Thyroid gland (tissue), 4 donors: ENCODE data around the gene PRKX. TPM values are rescaled to one million over a fixed set of nuclear protein-coding genes. Genes with fewer than 3 reads are reported as not detected.
"Not testable (repeated sequence)": the region's sequence is repeated elsewhere in the genome, so short reads cannot be mapped to it uniquely, and the experiment has no call there.

ENCODE experiments used
- DNase-seq, 2 donors: peaks; one replicate each; pipeline ENCODE4 v3.0.0-alpha.2; 2019
- H3K27ac ChIP-seq, 3 donors: fragments of 200-600 bp; sonication (generic); 1 replicate in 2 of 3; 2 replicates in 1 of 3; pipeline ENCODE4 v1.5.1; 2016 to 2019; ENCODE audit warnings: mild to moderate bottlenecking in 1 of 3, moderate library complexity in 1 of 3
- H3K27me3 ChIP-seq: fragments of 200-600 bp; sonication (generic); one replicate; pipeline ENCODE4 v1.5.1; 2019
- H3K36me3 ChIP-seq, 2 donors: fragments of 200-600 bp; sonication (generic); one replicate each; pipeline ENCODE4 v1.5.1; 2016 to 2019
- H3K4me1 ChIP-seq, 2 donors: fragments of 200-600 bp; sonication (generic); one replicate each; pipeline ENCODE4 v1.5.1; 2017 to 2019
- H3K4me3 ChIP-seq, 3 donors: fragments of 200-600 bp; sonication (generic); replicated peaks in 1 of 3; 1 replicate in 2 of 3; 2 replicates in 1 of 3; pipeline ENCODE4 v1.5.1; 2016; ENCODE audit warnings: mild to moderate bottlenecking in 1 of 3
- H3K9me3 ChIP-seq: fragments of 200-600 bp; sonication (generic); one replicate; pipeline ENCODE4 v1.5.1; 2017
- POLR2A ChIP-seq, 2 donors: fragments of 450-650 bp; IDR thresholded peaks; one replicate each; pipeline ENCODE4 v1.6.1; 2017; ENCODE audit warnings: antibody characterized with exemption in 2 of 2, mild to moderate bottlenecking in 2 of 2, moderate library complexity in 1 of 2
- WGBS, 2 donors: methylation state at CpG; one replicate each; pipeline ENCODE4 v1.1.5; 2017; 5-methylcytosine and 5-hydroxymethylcytosine counted together
- intact Hi-C: fragments of 100-400 bp; cut with DNase I; formaldehyde crosslinking; loops from one replicate; pipeline ENCODE4 v1.15.1; 2023
- total RNA-seq, 4 donors: library from RNA; depleted of rRNA; stranded (reverse); fragments of >200 nt; gene quantifications; one replicate each; pipeline ENCODE4 v1.2.3, GENCODE V29; 2016
- TF ChIP-seq, protein P1 (sequence below), 6 experiments: fragments of 200-600 bp in 3 of 6; fragments of 450-650 bp in 3 of 6; sonication (generic) in 3 of 6; IDR thresholded peaks; one replicate each; pipeline ENCODE4 v1.5.1; 2016 to 2019; ENCODE audit warnings: antibody characterized with exemption in 6 of 6, mild to moderate bottlenecking in 2 of 6, inconsistent platforms in 1 of 6, moderate library complexity in 1 of 6

Gene PRKX
- total RNA-seq, 4 donors from 2014 or later: 99.9 to 145 (median 129) TPM

DNA sequence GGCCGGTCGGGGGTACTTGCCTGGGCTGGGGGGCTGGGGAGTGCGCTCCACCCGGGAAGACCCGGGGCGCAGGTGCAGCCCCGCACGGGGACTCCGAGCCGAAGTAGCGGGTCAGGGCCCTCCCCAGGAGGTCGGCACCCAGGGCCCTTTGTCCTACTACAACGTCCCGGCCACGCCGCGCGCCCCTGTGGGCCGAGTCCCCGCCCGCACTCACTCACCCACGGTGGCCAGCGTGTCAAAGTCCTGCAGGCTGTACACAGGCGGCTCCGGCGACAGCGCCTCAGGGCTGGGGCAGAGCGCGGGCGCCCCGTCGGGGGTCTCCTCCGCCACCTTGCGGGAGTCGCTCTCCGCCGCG lies 602 bp downstream of the PRKX start:
- no peak for DNase-seq
- no peaks in the 10 kb centered on the region for H3K36me3 ChIP-seq
- intact Hi-C loops: loop anchor here (10.0 kb wide), 1 partner anchor 102 kb away; no protein-coding TSS in a partner anchor
- H3K4me3 ChIP-seq: peak overlapping the region; percentile 33 to 80 (median 55)
- TF ChIP-seq, protein P1, sequence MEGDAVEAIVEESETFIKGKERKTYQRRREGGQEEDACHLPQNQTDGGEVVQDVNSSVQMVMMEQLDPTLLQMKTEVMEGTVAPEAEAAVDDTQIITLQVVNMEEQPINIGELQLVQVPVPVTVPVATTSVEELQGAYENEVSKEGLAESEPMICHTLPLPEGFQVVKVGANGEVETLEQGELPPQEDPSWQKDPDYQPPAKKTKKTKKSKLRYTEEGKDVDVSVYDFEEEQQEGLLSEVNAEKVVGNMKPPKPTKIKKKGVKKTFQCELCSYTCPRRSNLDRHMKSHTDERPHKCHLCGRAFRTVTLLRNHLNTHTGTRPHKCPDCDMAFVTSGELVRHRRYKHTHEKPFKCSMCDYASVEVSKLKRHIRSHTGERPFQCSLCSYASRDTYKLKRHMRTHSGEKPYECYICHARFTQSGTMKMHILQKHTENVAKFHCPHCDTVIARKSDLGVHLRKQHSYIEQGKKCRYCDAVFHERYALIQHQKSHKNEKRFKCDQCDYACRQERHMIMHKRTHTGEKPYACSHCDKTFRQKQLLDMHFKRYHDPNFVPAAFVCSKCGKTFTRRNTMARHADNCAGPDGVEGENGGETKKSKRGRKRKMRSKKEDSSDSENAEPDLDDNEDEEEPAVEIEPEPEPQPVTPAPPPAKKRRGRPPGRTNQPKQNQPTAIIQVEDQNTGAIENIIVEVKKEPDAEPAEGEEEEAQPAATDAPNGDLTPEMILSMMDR (IDR thresholded peaks at IDR 0.05): no peak
- no peak for TF ChIP-seq POLR2A (IDR thresholded peaks at IDR 0.05)
- no CpG with 5 or more reads among the region's 38 CpGs for WGBS, 2 donors
- H3K4me1 ChIP-seq: peaks cover 5 to 12% of the 10 kb centered on the region in 2 donors
- no peaks in the 10 kb centered on the region for H3K9me3 ChIP-seq
- H3K27ac ChIP-seq: peak overlapping the region; percentile 74 to 93 (median 90)
- no peaks in the 10 kb centered on the region for H3K27me3 ChIP-seq

DNA sequence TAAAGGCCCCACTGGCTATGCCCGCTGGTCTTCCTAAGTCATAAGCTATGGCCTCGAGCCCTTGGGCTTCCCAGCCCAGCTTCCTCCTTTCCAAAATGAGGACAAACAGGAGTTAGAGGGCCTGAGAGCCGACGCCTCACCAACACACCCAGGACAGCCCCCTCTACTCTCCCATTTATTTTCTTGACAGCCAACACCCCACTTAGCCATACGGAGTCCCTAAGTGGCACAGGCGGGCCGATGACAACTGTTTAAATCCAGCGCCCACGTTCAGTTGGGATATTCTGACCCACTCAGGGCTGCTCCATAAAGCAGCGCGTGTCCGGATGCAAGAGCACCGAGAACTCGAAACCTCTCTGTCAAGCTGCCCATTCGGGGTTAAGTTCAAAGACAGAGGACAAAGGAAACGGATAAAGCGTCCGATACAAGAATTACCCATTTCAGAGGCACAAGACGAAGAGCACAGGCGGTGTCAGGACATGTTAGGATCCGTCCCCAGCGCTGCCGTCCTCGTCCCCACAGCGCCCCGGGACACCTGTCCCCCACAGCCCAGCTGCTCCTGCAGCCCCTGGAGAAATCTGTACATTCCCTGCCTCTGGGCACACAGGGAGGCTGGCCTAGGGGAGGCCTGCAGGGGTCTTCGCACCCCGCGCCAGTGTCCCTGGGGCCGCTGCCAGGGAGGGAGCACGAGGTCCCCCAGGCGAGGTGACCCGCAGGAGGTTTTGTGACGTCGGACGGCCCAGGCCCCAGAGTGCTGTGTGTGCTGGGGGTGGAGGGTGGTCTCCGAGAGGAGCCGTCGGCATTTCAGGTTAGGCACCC lies 1.2 kb downstream of the PRKX start:
- H3K27ac ChIP-seq: peak overlapping the region; percentile 74 to 93 (median 90)
- peak in 1 of 2 donors; percentile 19 for TF ChIP-seq POLR2A (IDR thresholded peaks at IDR 0.05)
- TF ChIP-seq, protein P1 (IDR thresholded peaks at IDR 0.05): no peak
- peaks cover 5 to 12% of the 10 kb centered on the region in 2 donors for H3K4me1 ChIP-seq
- 36% methylated on average over 4 of the region's 39 CpGs; no CpG with 5 or more reads in 1 of the 2 donors for WGBS, 2 donors
- DNase-seq: peak in 1 of 2 donors; percentile 33
- no peaks in the 10 kb centered on the region for H3K9me3 ChIP-seq
- intact Hi-C loops: loop anchor here (10.0 kb wide), 1 partner anchor 103 kb away; no protein-coding TSS in a partner anchor
- no peaks in the 10 kb centered on the region for H3K27me3 ChIP-seq
- no peaks in the 10 kb centered on the region for H3K36me3 ChIP-seq
- peak overlapping the region; percentile 33 to 80 (median 55) for H3K4me3 ChIP-seq

DNA sequence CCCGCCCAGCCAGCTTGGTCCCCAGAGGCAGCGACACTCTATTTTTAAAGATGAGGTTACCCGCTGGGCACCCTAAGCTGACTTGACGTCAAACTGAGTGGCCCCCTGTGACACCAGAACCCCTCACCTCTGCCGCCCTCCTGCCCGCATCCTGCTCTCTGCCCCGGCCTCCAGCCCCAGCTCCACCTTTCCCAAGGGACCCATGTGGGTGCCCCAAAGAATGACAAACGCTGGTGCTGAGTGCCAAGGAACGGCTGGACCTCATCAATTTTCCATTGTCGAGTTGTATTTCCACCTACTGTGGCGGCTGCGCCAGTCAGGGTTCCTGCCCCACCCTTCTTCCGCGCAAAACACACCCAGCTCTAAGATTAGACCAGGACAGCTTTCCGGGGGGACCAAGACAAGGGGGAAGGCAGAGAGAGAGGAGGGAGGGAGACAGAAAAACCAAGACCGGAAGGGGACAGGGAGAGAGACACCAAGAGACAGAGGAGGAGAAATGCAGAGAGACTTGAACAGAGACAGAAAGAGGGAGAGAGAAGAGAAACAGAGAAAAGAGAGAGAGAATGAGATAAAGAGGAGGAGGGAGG lies 2.0 kb downstream of the PRKX start:
- intact Hi-C loops: loop anchor here (10.0 kb wide), 1 partner anchor 103 kb away; no protein-coding TSS in a partner anchor
- peak overlapping the region; percentile 63 to 93 (median 90) for H3K27ac ChIP-seq
- WGBS, 2 donors: 59 to 72% methylated on average over 9 to 11 of the region's 16 CpGs
- H3K27me3 ChIP-seq: no peaks in the 10 kb centered on the region
- peaks cover 5 to 12% of the 10 kb centered on the region in 2 donors for H3K4me1 ChIP-seq
- H3K36me3 ChIP-seq: no peaks in the 10 kb centered on the region
- H3K9me3 ChIP-seq: no peaks in the 10 kb centered on the region
- peak overlapping the region in 1 of 3 donors; percentile 80 for H3K4me3 ChIP-seq
- TF ChIP-seq, protein P1 (IDR thresholded peaks at IDR 0.05): no peak
- TF ChIP-seq POLR2A (IDR thresholded peaks at IDR 0.05): peak in 1 of 2 donors; percentile 4
- DNase-seq: no peak

DNA sequence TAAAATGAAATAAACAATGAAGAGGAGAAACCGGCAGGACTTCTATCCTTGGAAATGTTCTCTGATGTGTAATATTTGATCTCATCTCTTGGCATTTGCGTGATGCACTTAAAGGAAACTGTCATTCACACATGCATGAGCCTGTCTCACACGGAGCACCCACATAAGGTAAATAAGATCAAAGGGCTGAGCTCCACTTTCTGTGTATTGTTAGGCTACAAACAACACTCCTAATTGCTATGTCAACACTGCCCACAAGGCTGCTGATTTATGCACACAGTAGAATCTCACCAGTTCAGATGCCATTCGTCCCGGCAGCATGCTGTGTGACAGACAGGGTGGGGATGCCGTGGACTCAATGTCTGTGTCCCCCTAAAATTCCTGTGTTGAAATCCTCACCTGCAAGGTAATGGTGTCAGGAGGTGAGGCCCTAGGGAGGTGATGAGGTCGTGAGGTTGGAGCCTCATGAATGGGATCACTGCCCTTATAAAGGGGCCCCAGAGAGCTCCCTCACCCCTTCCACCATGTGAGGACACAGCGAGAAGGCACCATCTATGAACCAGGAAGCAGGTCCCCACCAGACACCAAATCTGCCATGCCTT lies 5.7 kb downstream of the PRKX start:
- peaks cover 5 to 12% of the 10 kb centered on the region in 2 donors for H3K4me1 ChIP-seq
- DNase-seq, H3K27ac ChIP-seq, H3K9me3 ChIP-seq, H3K27me3 ChIP-seq, H3K36me3 ChIP-seq, intact Hi-C loops, H3K4me3 ChIP-seq: not testable (repeated sequence)
- 79 to 83% methylated on average over 3 to 4 of the region's 8 CpGs for WGBS, 2 donors
- TF ChIP-seq POLR2A (IDR thresholded peaks at IDR 0.05): peak in 1 of 2 donors; percentile 35

DNA sequence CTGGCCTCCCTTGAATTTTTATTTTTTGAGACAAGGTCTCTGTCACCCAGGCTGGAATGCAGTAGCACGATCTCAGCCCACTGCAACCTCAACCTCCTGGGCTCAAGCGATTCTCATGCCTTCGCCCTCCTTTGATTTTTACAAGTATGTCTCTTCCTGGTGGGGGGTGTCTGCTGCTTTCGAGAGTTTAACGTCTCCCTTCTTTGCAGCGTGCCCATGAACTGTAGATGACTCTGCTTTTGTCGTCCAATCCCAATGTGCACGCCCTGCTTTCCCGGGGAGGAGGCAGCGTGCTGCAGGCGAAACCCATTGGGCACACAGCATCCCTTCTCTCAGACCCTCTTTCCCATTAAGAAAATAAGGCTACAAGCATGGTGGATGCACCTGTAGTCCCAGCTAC lies 7.0 kb downstream of the PRKX start:
- 93 to 97% methylated on average over 9 to 11 of the region's 11 CpGs for WGBS, 2 donors
- TF ChIP-seq, protein P1 (IDR thresholded peaks at IDR 0.05): no peak
- TF ChIP-seq POLR2A (IDR thresholded peaks at IDR 0.05): no peak
- no peak overlapping the region for H3K27ac ChIP-seq
- no peak overlapping the region for H3K4me3 ChIP-seq
- H3K4me1 ChIP-seq: peaks cover 5 to 19% of the 10 kb centered on the region in 2 donors
- no peaks in the 10 kb centered on the region for H3K36me3 ChIP-seq
- intact Hi-C loops: no loop called here
- no peaks in the 10 kb centered on the region for H3K27me3 ChIP-seq
- no peaks in the 10 kb centered on the region for H3K9me3 ChIP-seq
- DNase-seq: no peak

DNA sequence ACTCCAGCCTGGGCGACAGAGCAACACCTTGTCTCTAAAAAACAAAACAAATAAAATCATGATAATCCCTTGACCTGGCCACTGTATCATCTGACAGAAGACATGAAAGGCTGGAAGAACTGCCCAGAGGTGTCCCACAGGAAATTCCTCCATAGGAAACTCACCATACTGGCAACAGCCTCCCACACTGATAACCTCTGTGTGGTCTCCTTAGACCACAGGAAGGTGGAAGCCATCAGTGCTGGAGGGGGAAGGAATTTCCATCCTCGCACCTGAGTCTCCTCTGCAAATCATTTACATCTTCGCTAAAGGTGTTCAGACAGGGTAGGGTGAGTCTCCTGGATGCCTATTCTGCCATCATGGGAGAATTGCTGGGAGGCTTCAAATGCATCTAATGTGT lies 10.2 kb downstream of the PRKX start:
- WGBS, 2 donors: 93 to 94% methylated on average over 3 of the region's 3 CpGs
- DNase-seq: not testable (repeated sequence)

DNA sequence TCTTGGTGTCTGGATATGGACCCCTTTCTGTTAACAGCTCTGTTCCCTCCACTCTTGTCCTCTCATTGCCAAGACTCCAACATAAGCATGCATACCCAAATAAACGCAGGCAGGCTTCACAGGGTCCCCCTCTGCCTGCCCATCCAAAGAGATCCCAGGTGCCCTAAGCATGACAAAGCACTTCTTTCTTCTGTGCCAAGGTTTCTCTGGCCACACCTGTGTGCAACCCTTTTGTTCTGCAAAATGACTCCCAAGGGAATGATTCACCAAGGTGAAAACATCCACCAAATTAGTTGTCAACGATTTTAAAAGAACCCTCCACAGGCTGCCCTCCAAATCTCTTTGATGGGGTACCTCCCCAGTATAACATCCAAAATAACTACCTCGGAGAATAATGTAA lies 11.4 kb downstream of the PRKX start:
- H3K27me3 ChIP-seq, DNase-seq, H3K36me3 ChIP-seq, H3K9me3 ChIP-seq, H3K4me3 ChIP-seq, intact Hi-C loops: not testable (repeated sequence)
- H3K27ac ChIP-seq: peak overlapping the region; percentile 1 to 24 (median 6)
- H3K4me1 ChIP-seq: peaks cover 20 to 34% of the 10 kb centered on the region in 2 donors
- WGBS, 2 donors: 34 to 60% methylated on average over 1 to 2 of the region's 3 CpGs

More for the DNA sequence above, 10.2 kb downstream of the PRKX start:
- peak overlapping the region in 1 of 3 donors; percentile 30 for H3K27ac ChIP-seq
- H3K27me3 ChIP-seq, H3K36me3 ChIP-seq, H3K9me3 ChIP-seq, intact Hi-C loops, H3K4me3 ChIP-seq: not testable (repeated sequence)
- peaks cover 17 to 34% of the 10 kb centered on the region in 2 donors for H3K4me1 ChIP-seq

DNA sequence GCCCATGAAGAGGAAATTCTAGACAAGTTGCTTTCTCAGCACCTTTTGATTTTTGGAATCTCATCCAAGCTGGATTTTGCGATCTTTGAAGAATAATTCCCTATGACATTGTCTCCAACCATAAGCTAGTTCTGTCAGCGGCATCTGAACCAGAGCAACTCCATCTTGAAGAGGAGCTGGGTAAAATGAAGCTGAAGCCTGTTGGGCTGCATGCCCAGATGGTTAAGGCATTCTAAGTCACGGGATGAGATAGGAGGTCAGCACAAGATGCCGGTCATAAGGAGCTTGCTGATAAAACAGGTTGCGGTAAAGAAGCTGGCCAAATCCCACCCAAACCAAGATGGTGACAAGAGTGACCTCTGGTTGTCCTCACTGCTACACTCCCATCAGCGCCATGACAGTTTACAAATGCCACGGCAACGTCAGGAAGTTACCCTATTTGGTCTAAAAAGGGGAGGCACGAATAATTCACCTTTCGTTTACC lies 12.0 kb downstream of the PRKX start:
- Histone ChIP-seq H3K27ac (peak overlapping the region; percentile 1 to 71 (median 6)), H3K4me1 (peaks cover 25 to 40% of the 10 kb centered on the region in 2 donors)
- DNase-seq, H3K4me3 ChIP-seq, H3K27me3 ChIP-seq, intact Hi-C loops, H3K9me3 ChIP-seq, H3K36me3 ChIP-seq: not testable (repeated sequence)
- WGBS, 2 donors: 95 to 97% methylated on average over 10 of the region's 10 CpGs
